Mesenchymal stem cell (in vitro differentiated cells and primary cell): Measurements from ENCODE around the gene TFG.
A peak's percentile ranks its signal among the peaks of the same experiment; 100 is the strongest.

Experiments
- DNase-seq: peaks from one replicate; pipeline ENCODE4 v3.0.0-alpha.2; 2013
- H2AFZ ChIP-seq: one replicate; pipeline ENCODE4 v1.6.1; 2013; ENCODE audit warnings: low read depth, mild to moderate bottlenecking, control low read depth, inconsistent platforms, low read length, moderate library complexity
- H2AK5ac ChIP-seq: 2 replicates; pipeline ENCODE4 v1.6.1; 2013; ENCODE audit warnings: low read length, moderate library complexity, mild to moderate bottlenecking, inconsistent platforms; ENCODE audit not compliant: severe bottlenecking
- H2BK120ac ChIP-seq: one replicate; pipeline ENCODE4 v1.6.1; 2013; ENCODE audit warnings: low read depth, mild to moderate bottlenecking, inconsistent platforms, low read length, moderate library complexity
- H2BK12ac ChIP-seq, 2 experiments: one replicate each; pipeline ENCODE4 v1.6.1; 2013; ENCODE audit warnings: inconsistent platforms in 2 of 2, low read length in 2 of 2, mild to moderate bottlenecking in 2 of 2, moderate library complexity in 2 of 2, control low read depth in 1 of 2
- H2BK15ac ChIP-seq: one replicate; pipeline ENCODE4 v1.6.1; 2013; ENCODE audit warnings: mild to moderate bottlenecking, low read depth, inconsistent platforms; ENCODE audit not compliant: poor library complexity, severe bottlenecking
- H2BK5ac ChIP-seq: 2 replicates; pipeline ENCODE4 v1.6.1; 2013; ENCODE audit warnings: low read depth, mild to moderate bottlenecking, low read length, control low read depth, inconsistent platforms; ENCODE audit not compliant: poor library complexity, severe bottlenecking
- H3K14ac ChIP-seq, 2 experiments: one replicate each; pipeline ENCODE4 v1.6.1; 2013; ENCODE audit warnings: inconsistent platforms in 2 of 2, low read length in 2 of 2, control low read depth in 1 of 2, mild to moderate bottlenecking in 1 of 2, moderate library complexity in 1 of 2
- H3K18ac ChIP-seq, 2 experiments: one replicate each; pipeline ENCODE4 v1.6.1; 2013; ENCODE audit warnings: inconsistent platforms in 2 of 2, low read length in 2 of 2, control low read depth in 1 of 2, low read depth in 1 of 2, mild to moderate bottlenecking in 1 of 2
- H3K23ac ChIP-seq, 2 experiments: one replicate each; pipeline ENCODE4 v1.6.1; 2013; ENCODE audit warnings: inconsistent platforms in 2 of 2, low read length in 2 of 2, mild to moderate bottlenecking in 2 of 2, moderate library complexity in 2 of 2, control low read depth in 1 of 2
- H3K27ac ChIP-seq: 2 replicates; pipeline ENCODE4 v1.5.1; 2013; ENCODE audit warnings: mild to moderate bottlenecking, moderate library complexity, low read length, control low read depth, inconsistent platforms; ENCODE audit not compliant: poor library complexity, severe bottlenecking
- H3K27me3 ChIP-seq, 2 experiments: 2 replicates each; pipeline versions ENCODE4 v1.6.1 to v1.7.0; 2013; ENCODE audit warnings: low read length in 2 of 2, mild to moderate bottlenecking in 2 of 2, moderate library complexity in 2 of 2, control low read depth in 1 of 2, inconsistent platforms in 1 of 2; ENCODE audit not compliant: control insufficient read depth in 1 of 2, insufficient read depth in 1 of 2
- H3K36me3 ChIP-seq, 2 experiments: 2 replicates each; pipeline versions ENCODE4 v1.6.1 to v1.7.0; 2013; ENCODE audit warnings: low read length in 2 of 2, control low read depth in 1 of 2, inconsistent platforms in 1 of 2, low read depth in 1 of 2, mild to moderate bottlenecking in 1 of 2; ENCODE audit not compliant: insufficient read depth in 2 of 2, control insufficient read depth in 1 of 2
- H3K4ac ChIP-seq, 2 experiments: one replicate each; pipeline ENCODE4 v1.6.1; 2013; ENCODE audit warnings: inconsistent platforms in 2 of 2, low read length in 2 of 2, mild to moderate bottlenecking in 2 of 2, moderate library complexity in 2 of 2, control low read depth in 1 of 2, low read depth in 1 of 2
- H3K4me1 ChIP-seq: 2 replicates; pipeline ENCODE4 v1.6.1; 2013; ENCODE audit warnings: low read depth, low read length, control low read depth; ENCODE audit not compliant: control insufficient read depth, insufficient read depth
- H3K4me2 ChIP-seq: 2 replicates; pipeline ENCODE4 v1.6.1; 2013; ENCODE audit warnings: low read length, mild to moderate bottlenecking, inconsistent platforms; ENCODE audit not compliant: poor library complexity, severe bottlenecking
- H3K4me3 ChIP-seq, 2 experiments: 2 replicates each; pipeline versions ENCODE4 v1.5.1 to v1.7.0; 2013; ENCODE audit warnings: low read length in 2 of 2, mild to moderate bottlenecking in 2 of 2, control low read depth in 1 of 2, low read depth in 1 of 2; ENCODE audit not compliant: insufficient read depth in 1 of 2
- H3K79me1 ChIP-seq: replicated peaks from 2 replicates; pipeline ENCODE4 v1.6.1; 2013; ENCODE audit warnings: mild to moderate bottlenecking, control low read depth, low read length, inconsistent platforms; ENCODE audit not compliant: poor library complexity, severe bottlenecking
- H3K9ac ChIP-seq: 2 replicates; pipeline ENCODE4 v1.7.0; 2013; ENCODE audit warnings: mild to moderate bottlenecking, low read length, moderate library complexity
- H3K9me3 ChIP-seq: 2 replicates; pipeline ENCODE4 v1.7.0; 2013; ENCODE audit warnings: mild to moderate bottlenecking, low read length; ENCODE audit not compliant: control insufficient read depth
- H4K8ac ChIP-seq: one replicate; pipeline ENCODE4 v1.6.1; 2013; ENCODE audit warnings: inconsistent platforms, mild to moderate bottlenecking, low read length, moderate library complexity
- H4K91ac ChIP-seq: one replicate; pipeline ENCODE4 v1.6.1; 2013; ENCODE audit warnings: mild to moderate bottlenecking, low read length, inconsistent platforms
- WGBS: methylation state at CpG from one replicate; pipeline ENCODE4 v1.1.7; 2013; ENCODE audit warnings: mixed read lengths; 5-methylcytosine and 5-hydroxymethylcytosine counted together

TFG gene

DNA sequence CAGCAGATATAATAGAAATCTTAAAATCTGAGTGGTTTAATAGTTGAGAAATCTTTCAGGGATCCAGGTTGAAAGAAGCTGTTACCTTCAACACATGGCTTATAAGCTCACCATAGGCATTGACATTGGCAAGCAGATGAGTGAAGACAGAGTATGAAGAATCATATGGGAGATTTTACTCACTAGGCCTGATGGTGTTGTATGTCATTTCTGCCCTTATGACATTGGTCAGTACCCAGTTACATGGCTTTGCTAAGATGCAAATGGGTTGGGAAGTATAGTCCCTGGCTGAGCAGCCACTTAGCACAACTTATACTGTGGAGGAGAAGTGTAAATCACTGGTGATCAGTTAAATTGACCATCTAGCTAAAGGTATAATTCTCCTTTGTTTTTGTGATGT lies 5.9 kb downstream of the TFG start:
- Histone ChIP-seq H3K27me3 (no peaks in the 10 kb centered on the region), H4K8ac (no peak overlapping the region), H3K23ac (peak overlapping the region in 1 of 2 experiments; percentile 60), H2BK15ac (no peak overlapping the region), H3K18ac (no peak overlapping the region), H3K14ac (no peak overlapping the region), H3K4me1 (peaks cover 6% of the 10 kb centered on the region), H3K4me2 (no peak overlapping the region), H3K79me1 (no peaks in the 10 kb centered on the region), H3K9ac (no peak overlapping the region), H2AK5ac (no peak overlapping the region), H4K91ac (no peak overlapping the region), H3K4me3 (no peak overlapping the region), H3K27ac (no peak overlapping the region), H2BK5ac (no peak overlapping the region), H3K4ac (no peak overlapping the region), H2BK120ac (no peak overlapping the region), H3K36me3 (peaks cover 14 to 71% of the 10 kb centered on the region in 2 experiments), H2BK12ac (no peak overlapping the region), H2AFZ (no peak overlapping the region), H3K9me3 (no peaks in the 10 kb centered on the region)
- no peak for DNase-seq

- Histone ChIP-seq H3K79me1 (peaks cover 6% of the 10 kb centered on the region), H3K4me1 (peaks cover 5% of the 10 kb centered on the region), H2BK15ac (no peak overlapping the region), H3K4me2 (no peak overlapping the region), H2AK5ac (no peak overlapping the region), H3K36me3 (peaks cover 18 to 81% of the 10 kb centered on the region in 2 experiments), H3K18ac (no peak overlapping the region), H3K23ac (no peak overlapping the region), H3K9ac (no peak overlapping the region), H2AFZ (no peak overlapping the region), H3K14ac (no peak overlapping the region), H3K9me3 (no peaks in the 10 kb centered on the region), H3K4me3 (no peak overlapping the region), H3K4ac (no peak overlapping the region), H2BK12ac (no peak overlapping the region), H4K8ac (no peak overlapping the region), H3K27me3 (no peaks in the 10 kb centered on the region), H2BK120ac (no peak overlapping the region), H2BK5ac (no peak overlapping the region), H4K91ac (no peak overlapping the region), H3K27ac (no peak overlapping the region)
- no peak for DNase-seq
- 100% methylated on average over 2 of the region's 2 CpGs for WGBS
These were observed 7.8 kb downstream of the TFG start for GRCh38 chr3:100717063-100717462.

DNA sequence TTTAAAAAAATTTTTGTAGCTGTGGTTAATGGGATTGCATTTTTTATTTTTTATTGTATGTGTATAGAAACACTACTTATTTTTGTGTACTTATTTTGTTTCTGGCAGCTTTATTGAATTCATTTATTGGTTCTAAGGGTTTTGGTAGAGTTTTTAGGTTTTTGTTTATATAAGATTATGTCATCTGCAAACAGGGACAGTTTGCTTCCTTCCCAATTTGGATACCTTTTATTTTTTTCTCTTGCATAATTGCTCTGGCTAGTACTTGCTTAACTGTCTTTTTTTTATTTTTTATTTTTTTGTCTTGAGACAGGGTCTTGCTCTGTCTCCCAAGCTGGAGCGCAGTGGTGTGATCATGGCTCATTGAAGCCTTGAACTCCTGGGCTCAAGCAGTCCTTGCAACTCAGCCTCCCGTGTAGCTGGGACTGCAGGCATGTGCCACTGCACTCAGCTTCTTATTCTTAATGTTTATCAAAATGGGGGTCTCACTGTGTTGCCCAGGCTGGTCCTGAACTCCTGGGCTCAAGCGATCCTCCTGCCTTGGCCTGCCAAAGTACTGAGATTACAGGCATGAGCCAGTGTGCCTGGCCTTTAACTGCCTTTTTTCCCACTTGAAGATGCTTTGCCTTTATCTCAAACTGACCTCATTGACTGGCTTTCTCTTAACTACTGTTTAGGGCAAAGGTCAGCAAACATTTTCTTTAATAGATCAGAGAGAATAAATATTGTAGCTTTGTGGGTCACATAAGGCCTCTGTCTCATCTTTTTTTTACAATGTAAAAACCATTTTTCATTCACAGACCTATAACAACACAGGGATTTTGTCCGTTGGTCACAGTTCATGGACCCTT lies 8.6 kb downstream of the TFG start:
- Histone ChIP-seq H2AK5ac (no peak overlapping the region), H3K23ac (peak overlapping the region in 1 of 2 experiments; percentile 42), H3K27me3 (no peaks in the 10 kb centered on the region), H2BK120ac (no peak overlapping the region), H2BK12ac (no peak overlapping the region), H3K4ac (no peak overlapping the region), H3K36me3 (peaks cover 18 to 89% of the 10 kb centered on the region in 2 experiments), H3K79me1 (peaks cover 6% of the 10 kb centered on the region), H2BK15ac (no peak overlapping the region), H3K14ac (no peak overlapping the region), H3K9me3 (no peaks in the 10 kb centered on the region), H3K27ac (no peak overlapping the region), H3K4me1 (peaks cover 5% of the 10 kb centered on the region), H2BK5ac (no peak overlapping the region), H2AFZ (no peak overlapping the region), H3K9ac (no peak overlapping the region), H3K4me3 (no peak overlapping the region), H4K91ac (no peak overlapping the region), H3K18ac (no peak overlapping the region), H4K8ac (no peak overlapping the region), H3K4me2 (no peak overlapping the region)
- DNase-seq = no peak
- 97% methylated on average over 3 of the region's 4 CpGs for WGBS

- H2BK15ac ChIP-seq = no peak overlapping the region
- H4K91ac ChIP-seq = no peak overlapping the region
- no peak overlapping the region for H3K23ac ChIP-seq
- H2BK120ac ChIP-seq = no peak overlapping the region
- H2AFZ ChIP-seq = no peak overlapping the region
- no peak overlapping the region for H3K18ac ChIP-seq
- H3K27ac ChIP-seq = no peak overlapping the region
- no peak overlapping the region for H2AK5ac ChIP-seq
- H3K27me3 ChIP-seq = no peaks in the 10 kb centered on the region
- no CpG with 5 or more reads among the region's 1 CpG for WGBS
- H3K4ac ChIP-seq = no peak overlapping the region
- no peak overlapping the region for H3K14ac ChIP-seq
- no peak overlapping the region for H3K4me2 ChIP-seq
- H3K9me3 ChIP-seq = no peaks in the 10 kb centered on the region
- peaks cover 6% of the 10 kb centered on the region for H3K79me1 ChIP-seq
- peaks cover 5% of the 10 kb centered on the region for H3K4me1 ChIP-seq
- H2BK12ac ChIP-seq = no peak overlapping the region
- peaks cover 14 to 93% of the 10 kb centered on the region in 2 experiments for H3K36me3 ChIP-seq
- H3K4me3 ChIP-seq = no peak overlapping the region
- H3K9ac ChIP-seq = peak overlapping the region; percentile 37
- H4K8ac ChIP-seq = no peak overlapping the region
- DNase-seq = no peak
- no peak overlapping the region for H2BK5ac ChIP-seq
These were observed 9.8 kb downstream of the TFG start for GRCh38 chr3:100719136-100719535.
